AG04450 (cell line): ENCODE measurements around the gene RPGRIP1. TPM values are rescaled to one million over a fixed set of nuclear protein-coding genes. Genes with fewer than 3 reads are reported as not detected.

Source experiments
- CTCF ChIA-PET: fragments of 300-600, 350-600 bp; formaldehyde crosslinking; extraction: SDS; loops from one replicate; lab custom pipeline; 2022; ENCODE audit warnings: antibody characterized with exemption, inconsistent platforms; lab: Charles Lee
- POLR2A ChIA-PET: fragments of 350-600 bp; formaldehyde crosslinking; extraction: SDS; loops from one replicate; lab custom pipeline; 2021; ENCODE audit warnings: antibody characterized with exemption, inconsistent platforms; lab: Yijun Ruan, JAX
- DNase-seq: peaks from one replicate; pipeline ENCODE4 v3.0.0-alpha.2; 2011; ENCODE audit warnings: low read depth, low spot score
- H3K27ac ChIP-seq: one replicate; pipeline ENCODE4 v1.5.1; 2012; ENCODE audit warnings: low read depth, low read length, control low read depth
- H3K27me3 ChIP-seq: one replicate; pipeline ENCODE4 v1.6.0; 2012; ENCODE audit warnings: low read length; ENCODE audit not compliant: control insufficient read depth, insufficient read depth
- H3K4me3 ChIP-seq: 2 replicates; pipeline ENCODE4 v1.5.1; 2011; ENCODE audit warnings: mild to moderate bottlenecking, low read depth, low read length, control low read depth
- H3K9me3 ChIP-seq: 2 replicates; pipeline ENCODE4 v1.5.1; 2012; ENCODE audit warnings: low read length; ENCODE audit not compliant: control insufficient read depth, insufficient read depth
- CTCF ChIP-seq: IDR thresholded peaks from 2 replicates; pipeline ENCODE4 v1.5.1; 2011; ENCODE audit warnings: low read depth, low read length, control low read depth, inconsistent platforms
- polyA plus RNA-seq: library from polyadenylated mRNA; depleted of rRNA; stranded (reverse); fragments of >200 nt; gene quantifications from 2 replicates; pipeline ENCODE4 v1.2.3, GENCODE V29; 2011

RPGRIP1 gene
- polyA plus RNA-seq, 1 experiment = not detected

- ChIA-PET POLR2A (interaction anchor here (0.6 to 0.8 kb wide), 2 partner anchors 9 to 884 kb away, joined by 6 to 8 read pairs; no protein-coding TSS in a partner anchor), CTCF (no interaction called here)
- Histone ChIP-seq H3K9me3 (no peaks in the 10 kb centered on the region), H3K4me3 (no peak overlapping the region), H3K27ac (no peak overlapping the region), H3K27me3 (no peaks in the 10 kb centered on the region)
- no peak for DNase-seq
- no peak for TF ChIP-seq CTCF
Measured at GRCh38 chr14:21258005-21258888, 21.6 kb upstream of the RPGRIP1 start.

- Histone ChIP-seq H3K4me3 (no peak overlapping the region), H3K27me3 (no peaks in the 10 kb centered on the region), H3K9me3 (no peaks in the 10 kb centered on the region), H3K27ac (no peak overlapping the region)
- no peak for DNase-seq
- ChIA-PET CTCF (no interaction called here), POLR2A (no interaction called here)
- TF ChIP-seq CTCF = no peak
Measured at GRCh38 chr14:21258889-21259787, 20.7 kb upstream of the RPGRIP1 start.

- Histone ChIP-seq H3K9me3 (no peaks in the 10 kb centered on the region), H3K27me3 (no peaks in the 10 kb centered on the region), H3K4me3 (no peak overlapping the region), H3K27ac (no peak overlapping the region)
- ChIA-PET CTCF (interaction anchor here (0.5 to 1.2 kb wide), 2 partner anchors 20 to 272 kb away, joined by 4 to 6 read pairs; partner anchors contain the start of gene METTL17), POLR2A (no interaction called here)
- DNase-seq = no peak
- no peak for TF ChIP-seq CTCF
Measured at GRCh38 chr14:21261824-21262223, 18.1 kb upstream of the RPGRIP1 start.

GRCh38 chr14:21262410-21262809 is 17.5 kb upstream of the RPGRIP1 start:
- ChIA-PET CTCF (interaction anchor here (0.5 to 1.2 kb wide), 2 partner anchors 21 to 272 kb away, joined by 4 to 6 read pairs; partner anchors contain the start of gene METTL17), POLR2A (no interaction called here)
- H3K27ac ChIP-seq = no peak overlapping the region
- H3K27me3 ChIP-seq = no peaks in the 10 kb centered on the region
- no peak for TF ChIP-seq CTCF
- no peak for DNase-seq
- no peaks in the 10 kb centered on the region for H3K9me3 ChIP-seq
- no peak overlapping the region for H3K4me3 ChIP-seq
